ENCODE results near the gene NPHS1. TPM values are rescaled to one million over a fixed set of nuclear protein-coding genes. Genes with fewer than 3 reads are reported as not detected.
"Not testable (repeated sequence)": the region's sequence is repeated elsewhere in the genome, so short reads cannot be mapped to it uniquely, and the experiment has no call there.

Gene NPHS1
- total RNA-seq, 2 experiments from 2014 or later, result not detected

GRCh38 chr19:35811317-35812219 is 40.7 kb downstream of the NPHS1 start:
- DNase-seq, result no peak
- Mint-ChIP-seq H3K9me3 (ENCODE audit: low read depth) (no peaks in the 10 kb centered on the region), H3K27ac (no peak overlapping the region), H3K4me1 (no peaks in the 10 kb centered on the region), H3K36me3 (no peaks in the 10 kb centered on the region), H3K27me3 (peaks cover 10% of the 10 kb centered on the region), H3K4me3 (no peak overlapping the region)
- CTCF ChIA-PET, result interaction anchor here (1.0 kb wide), 1 partner anchor 8 kb away, joined by 5 read pairs; no protein-coding TSS in a partner anchor
- ATAC-seq, result no peak

- H3K4me3 Mint-ChIP-seq, result no peak overlapping the region
- CTCF ChIA-PET, result no interaction called here
- no peak for ATAC-seq
- no peak overlapping the region for H3K27ac Mint-ChIP-seq
- H3K27me3 Mint-ChIP-seq, result peaks cover 8% of the 10 kb centered on the region
- no peaks in the 10 kb centered on the region for H3K36me3 Mint-ChIP-seq
- no peak for DNase-seq
- no peaks in the 10 kb centered on the region for H3K9me3 Mint-ChIP-seq (ENCODE audit: low read depth)
- peaks cover 9% of the 10 kb centered on the region for H3K4me1 Mint-ChIP-seq
These were observed 44.7 kb downstream of the NPHS1 start for GRCh38 chr19:35807633-35808032.

GRCh38 chr19:35806597-35806996 is 45.7 kb downstream of the NPHS1 start:
- Mint-ChIP-seq H3K4me1 (peaks cover 9% of the 10 kb centered on the region), H3K9me3 (ENCODE audit: low read depth) (no peaks in the 10 kb centered on the region), H3K36me3 (no peaks in the 10 kb centered on the region), H3K4me3 (no peak overlapping the region), H3K27me3 (peaks cover 8% of the 10 kb centered on the region), H3K27ac (no peak overlapping the region)
- ATAC-seq (no peak), DNase-seq (no peak)
- CTCF ChIA-PET, result no interaction called here

- CTCF ChIA-PET, result no interaction called here
- no peaks in the 10 kb centered on the region for H3K9me3 Mint-ChIP-seq (ENCODE audit: low read depth)
- no peaks in the 10 kb centered on the region for H3K36me3 Mint-ChIP-seq
- peaks cover 9% of the 10 kb centered on the region for H3K4me1 Mint-ChIP-seq
- ATAC-seq (no peak), DNase-seq (no peak)
- H3K27ac Mint-ChIP-seq, result no peak overlapping the region
- no peak overlapping the region for H3K4me3 Mint-ChIP-seq
- peaks cover 5% of the 10 kb centered on the region for H3K27me3 Mint-ChIP-seq
These were observed 46.7 kb downstream of the NPHS1 start for GRCh38 chr19:35805526-35806102.

GRCh38 chr19:35801828-35802227 is 50.5 kb downstream of the NPHS1 start:
- Mint-ChIP-seq H3K9me3 (ENCODE audit: low read depth) (no peaks in the 10 kb centered on the region), H3K27me3 (peaks cover 15% of the 10 kb centered on the region), H3K4me1 (peaks cover 9% of the 10 kb centered on the region), H3K4me3 (no peak overlapping the region), H3K36me3 (no peaks in the 10 kb centered on the region), H3K27ac (no peak overlapping the region)
- CTCF ChIA-PET, result no interaction called here
- no peak for DNase-seq
- ATAC-seq, result no peak

GRCh38 chr19:35797663-35798062 is 54.6 kb downstream of the NPHS1 start:
- CTCF ChIA-PET, result no interaction called here
- Mint-ChIP-seq H3K9me3 (ENCODE audit: low read depth) (no peaks in the 10 kb centered on the region), H3K27ac (no peak overlapping the region), H3K4me1 (no peaks in the 10 kb centered on the region), H3K36me3 (no peaks in the 10 kb centered on the region), H3K27me3 (peaks cover 33% of the 10 kb centered on the region), H3K4me3 (no peak overlapping the region)
- ATAC-seq, result peak; percentile 49
- DNase-seq, result no peak

- DNase-seq (no peak), ATAC-seq (no peak)
- H3K36me3 Mint-ChIP-seq, result no peaks in the 10 kb centered on the region
- H3K4me1 Mint-ChIP-seq, result no peaks in the 10 kb centered on the region
- H3K9me3 Mint-ChIP-seq (ENCODE audit: low read depth), result no peaks in the 10 kb centered on the region
- H3K4me3 Mint-ChIP-seq, result no peak overlapping the region
- peaks cover 33% of the 10 kb centered on the region for H3K27me3 Mint-ChIP-seq
- no peak overlapping the region for H3K27ac Mint-ChIP-seq
- CTCF ChIA-PET, result no interaction called here
These were observed 55.4 kb downstream of the NPHS1 start for GRCh38 chr19:35796645-35797542.

GRCh38 chr19:35795564-35795963 is 56.7 kb downstream of the NPHS1 start:
- H3K4me3 Mint-ChIP-seq; H3K27ac Mint-ChIP-seq; CTCF ChIA-PET; H3K4me1 Mint-ChIP-seq; H3K36me3 Mint-ChIP-seq; H3K9me3 Mint-ChIP-seq (ENCODE audit: low read depth); ATAC-seq; DNase-seq: not testable (repeated sequence)
- H3K27me3 Mint-ChIP-seq, result peaks cover 33% of the 10 kb centered on the region

GRCh38 chr19:35793381-35794165 is 58.7 kb downstream of the NPHS1 start:
- Mint-ChIP-seq H3K4me1 (no peaks in the 10 kb centered on the region), H3K4me3 (no peak overlapping the region), H3K36me3 (no peaks in the 10 kb centered on the region), H3K9me3 (ENCODE audit: low read depth) (no peaks in the 10 kb centered on the region), H3K27ac (no peak overlapping the region), H3K27me3 (peaks cover 33% of the 10 kb centered on the region)
- DNase-seq (no peak), ATAC-seq (no peak)
- CTCF ChIA-PET, result interaction anchor here (0.9 kb wide), 1 partner anchor 99 kb away, joined by 3 read pairs; no protein-coding TSS in a partner anchor

GRCh38 chr19:35792888-35793287 is 59.4 kb downstream of the NPHS1 start:
- H3K27ac Mint-ChIP-seq, result no peak overlapping the region
- H3K27me3 Mint-ChIP-seq, result peaks cover 28% of the 10 kb centered on the region
- no peaks in the 10 kb centered on the region for H3K36me3 Mint-ChIP-seq
- no peaks in the 10 kb centered on the region for H3K9me3 Mint-ChIP-seq (ENCODE audit: low read depth)
- H3K4me3 Mint-ChIP-seq, result no peak overlapping the region
- CTCF ChIA-PET, result no interaction called here
- H3K4me1 Mint-ChIP-seq, result no peaks in the 10 kb centered on the region
- DNase-seq (no peak), ATAC-seq (no peak)

GRCh38 chr19:35792312-35792711 is 60.0 kb downstream of the NPHS1 start:
- Mint-ChIP-seq H3K27me3 (peaks cover 23% of the 10 kb centered on the region), H3K9me3 (ENCODE audit: low read depth) (no peaks in the 10 kb centered on the region), H3K4me3 (no peak overlapping the region), H3K4me1 (no peaks in the 10 kb centered on the region), H3K36me3 (no peaks in the 10 kb centered on the region), H3K27ac (no peak overlapping the region)
- ATAC-seq, result no peak
- DNase-seq, result no peak
- CTCF ChIA-PET, result no interaction called here

GRCh38 chr19:35791814-35792279 is 60.5 kb downstream of the NPHS1 start:
- no peaks in the 10 kb centered on the region for H3K9me3 Mint-ChIP-seq (ENCODE audit: low read depth)
- no peak overlapping the region for H3K27ac Mint-ChIP-seq
- H3K27me3 Mint-ChIP-seq, result peaks cover 18% of the 10 kb centered on the region
- H3K4me1 Mint-ChIP-seq, result no peaks in the 10 kb centered on the region
- ATAC-seq, result no peak
- no peak for DNase-seq
- no peak overlapping the region for H3K4me3 Mint-ChIP-seq
- H3K36me3 Mint-ChIP-seq, result no peaks in the 10 kb centered on the region
- CTCF ChIA-PET, result no interaction called here
